Ureter (tissue), 1 donor: ENCODE results near the gene VSTM5. TPM values are rescaled to one million over a fixed set of nuclear protein-coding genes. Genes with fewer than 3 reads are reported as not detected.
"Not testable (repeated sequence)": the region's sequence is repeated elsewhere in the genome, so short reads cannot be mapped to it uniquely, and the experiment has no call there.

Source experiments
- DNase-seq: peaks from one replicate; pipeline ENCODE4 v3.0.0-alpha.2; 2020; ENCODE audit warnings: low spot score
- total RNA-seq: library from RNA; stranded (reverse); gene quantifications from one replicate; pipeline ENCODE4 v1.2.4, GENCODE V29; 2023
- donor health status: DM: yes; HTN: yes; CAD: no.

Gene VSTM5
- total RNA-seq, 1 donor from 2014 or later: 1.4 TPM

DNA sequence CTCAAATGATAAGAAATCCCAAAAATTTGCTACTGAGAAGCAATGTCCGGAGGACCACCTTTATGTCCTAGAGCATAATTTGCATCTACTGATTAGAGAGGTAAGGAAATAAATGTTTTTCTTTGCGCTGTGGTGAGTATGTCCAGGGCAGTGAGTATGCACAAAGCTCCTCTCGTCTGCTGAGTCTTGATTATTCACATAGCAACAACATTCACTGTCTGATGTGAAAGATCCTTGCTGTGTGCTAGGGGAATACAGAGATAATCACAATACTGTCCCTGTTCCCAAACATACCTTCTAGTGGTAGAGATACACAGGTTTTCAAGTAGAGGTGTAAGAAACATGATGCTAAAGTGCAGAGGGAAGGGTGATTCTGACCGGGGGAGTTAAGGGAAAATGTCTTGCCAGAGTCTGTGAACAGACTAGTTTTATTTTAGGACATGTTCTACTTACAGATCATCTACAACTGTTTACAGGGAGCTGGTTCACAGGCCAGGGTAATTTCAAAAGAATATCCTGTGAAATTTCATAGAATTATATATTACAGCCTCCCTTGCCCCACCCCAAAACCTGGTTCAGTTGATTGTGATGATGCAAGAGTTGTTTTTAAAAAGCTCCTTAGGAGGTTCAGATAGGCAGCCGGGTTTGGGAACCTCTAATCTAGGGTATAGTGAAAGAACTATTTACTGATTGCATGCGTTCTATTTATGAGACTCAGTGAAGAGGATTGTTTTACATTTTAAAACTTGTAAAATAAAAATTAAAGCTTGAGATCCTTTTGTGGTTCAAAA lies 53.8 kb downstream of the VSTM5 start:
- no peak for DNase-seq

DNA sequence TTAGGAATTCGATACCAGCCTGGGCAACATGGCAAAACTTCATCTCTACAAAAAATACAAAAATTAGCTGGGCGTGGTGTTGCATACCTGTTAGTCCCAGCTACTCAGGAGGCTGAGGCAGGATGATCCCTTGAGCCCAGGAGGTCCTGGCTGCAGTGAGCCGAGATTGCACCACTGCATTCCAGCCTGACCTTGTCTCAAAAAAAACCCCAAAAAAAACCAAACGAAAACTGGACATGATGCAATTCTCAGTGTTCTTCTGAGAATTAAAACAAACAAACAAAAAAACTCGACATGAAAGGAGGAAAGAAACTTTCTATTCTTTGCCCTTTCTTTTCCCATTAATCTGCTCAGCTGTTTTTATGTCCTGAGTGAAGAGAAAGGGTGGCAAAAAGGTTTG lies 58.9 kb downstream of the VSTM5 start:
- DNase-seq: no peak

- DNase-seq: no peak
These were observed 65.5 kb downstream of the VSTM5 start for GRCh38 chr11:93784935-93785360.

GRCh38 chr11:93784145-93784934 lies 66.1 kb downstream of the VSTM5 start, which contains the start of gene MED17:
Gene MED17 (plus strand): TSS chr11:93784282. CDS start chr11:93784514, 232 bp downstream.
- peak; percentile 93 for DNase-seq

DNA sequence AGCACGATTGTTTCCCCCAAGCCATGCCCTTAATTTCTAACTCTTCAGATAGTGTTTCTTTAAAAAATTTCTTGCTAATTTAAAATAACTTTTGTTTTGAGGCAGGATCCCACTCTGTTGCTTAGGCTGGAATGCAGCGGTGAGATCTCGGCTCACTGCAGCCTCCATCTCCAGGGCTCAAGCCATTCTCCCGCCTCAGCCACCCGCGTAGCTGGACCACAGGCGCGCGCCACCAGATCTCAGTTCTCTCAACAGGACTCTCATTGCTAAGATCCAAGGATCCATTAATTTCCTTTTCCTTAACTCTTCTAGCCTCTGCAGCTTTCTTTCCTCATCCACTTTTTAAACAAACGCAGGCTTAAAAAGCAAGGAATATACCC lies 66.7 kb downstream of the VSTM5 start:
- no peak for DNase-seq

GRCh38 chr11:93783362-93783761 lies 67.1 kb downstream of the VSTM5 start:
- DNase-seq: no peak

GRCh38 chr11:93775289-93775688 lies 75.1 kb downstream of the VSTM5 start:
- DNase-seq: no peak

DNA sequence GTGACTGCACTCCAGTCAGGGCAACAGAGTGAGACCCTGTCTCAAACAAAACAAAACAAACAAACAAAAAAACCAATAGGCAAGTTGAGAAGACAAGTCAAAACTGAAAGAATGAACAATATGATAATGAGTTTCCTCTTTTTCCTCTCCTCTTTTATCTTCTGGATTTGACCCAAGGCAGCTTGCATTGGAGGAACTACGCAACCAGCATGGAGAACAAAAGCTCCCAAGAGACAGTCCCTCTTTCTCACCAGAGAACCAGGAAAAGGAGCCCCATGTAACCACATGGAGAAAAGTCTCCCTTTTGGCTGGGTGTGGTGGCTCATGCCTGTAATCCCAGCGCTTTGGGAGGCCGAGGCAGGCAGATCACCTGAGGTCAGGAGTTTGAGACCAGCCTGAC lies 75.9 kb downstream of the VSTM5 start:
- not testable (repeated sequence) for DNase-seq

DNA sequence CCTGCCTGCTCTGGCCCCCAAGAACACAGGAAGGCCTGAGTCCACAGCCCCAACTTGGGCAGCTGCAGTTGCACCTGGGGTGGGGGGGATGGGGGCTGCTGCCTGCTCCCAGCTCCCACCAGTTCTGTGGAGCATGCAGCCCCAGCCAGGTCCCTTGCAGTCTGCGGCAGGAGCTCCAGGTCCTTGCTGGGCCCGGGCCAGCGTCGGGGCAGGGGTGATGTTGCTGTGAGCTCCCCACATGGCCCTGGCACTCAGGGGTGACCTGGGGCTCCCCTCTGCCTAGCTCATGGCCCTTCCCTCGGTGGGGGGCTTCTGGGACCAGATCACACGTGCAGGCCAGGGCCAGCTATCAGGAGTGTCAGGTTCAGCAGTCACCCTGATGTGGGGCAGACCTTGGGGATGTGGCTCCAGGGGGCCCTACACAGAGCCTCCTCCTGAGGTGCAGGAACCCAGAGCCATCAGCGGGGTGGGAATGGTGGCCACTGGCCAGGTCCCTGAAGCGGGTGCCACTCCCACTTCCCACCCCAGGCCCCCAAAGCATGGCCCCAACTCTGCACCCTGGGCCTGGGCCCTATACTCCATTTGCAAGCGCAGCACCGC lies 76.7 kb downstream of the VSTM5 start:
- no peak for DNase-seq

DNA sequence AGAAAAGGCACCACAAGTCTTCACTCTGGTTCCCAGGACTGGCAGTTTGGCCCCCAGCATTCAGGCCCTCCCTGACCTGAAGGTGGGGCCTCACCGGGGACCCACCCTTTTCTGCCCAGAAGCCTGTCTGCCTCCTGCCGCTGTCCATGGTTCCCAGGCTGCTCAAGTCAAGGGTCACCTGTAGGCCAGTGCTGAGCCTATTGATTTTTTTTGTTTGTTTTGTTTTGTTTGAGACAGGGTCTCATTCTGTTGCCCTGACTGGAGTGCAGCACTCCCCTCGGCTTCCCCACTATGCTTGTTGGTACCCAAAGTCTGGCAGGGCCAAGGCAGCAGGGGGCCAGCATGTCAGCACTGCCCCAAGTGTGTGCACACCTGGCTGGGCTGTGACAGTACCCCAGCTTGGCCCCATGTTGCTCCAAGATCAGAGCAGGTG lies 77.4 kb downstream of the VSTM5 start:
- DNase-seq: no peak

- no peak for DNase-seq
These were observed 78.3 kb downstream of the VSTM5 start for GRCh38 chr11:93772123-93772522.

GRCh38 chr11:93770160-93770559 lies 80.3 kb downstream of the VSTM5 start:
- no peak for DNase-seq

Other genes with a start within 250 kb of the VSTM5 start
- 13.5 TPM for gene CEP295, start 188.9 kb downstream of the VSTM5 start, total RNA-seq
- 159 TPM for gene TAF1D, start 109.1 kb downstream of the VSTM5 start, total RNA-seq
- 25.6 TPM for gene C11orf54, start 108.9 kb downstream of the VSTM5 start, total RNA-seq
- gene MED17, start 66.3 kb downstream of the VSTM5 start, total RNA-seq: 35.5 TPM
- gene HEPHL1, start 170.7 kb upstream of the VSTM5 start, total RNA-seq: not detected